HG02678 (cell line): ENCODE data around the gene STK32C.
"Not testable (repeated sequence)": the region's sequence is repeated elsewhere in the genome, so short reads cannot be mapped to it uniquely, and the experiment has no call there.

Experiments
- ATAC-seq: cut with Tn5 transposase; IDR thresholded peaks from one replicate; pipeline ENCODE4 v1.9.1; 2021; ENCODE audit warnings: mild to moderate bottlenecking, moderate library complexity; ENCODE audit not compliant: unreplicated experiment

Gene STK32C

GRCh38 chr10:132338876-132339275 lies 31.1 kb upstream of the STK32C start:
- no peak for ATAC-seq

- not testable (repeated sequence) for ATAC-seq
These were observed 30.1 kb upstream of the STK32C start for GRCh38 chr10:132337854-132338253.

- no peak for ATAC-seq
These were observed 29.2 kb upstream of the STK32C start for GRCh38 chr10:132336919-132337407.

GRCh38 chr10:132336064-132336746 lies 28.5 kb upstream of the STK32C start:
- no peak for ATAC-seq

GRCh38 chr10:132335189-132336063 lies 27.7 kb upstream of the STK32C start:
- ATAC-seq, result peak; percentile 56

GRCh38 chr10:132334631-132335188 lies 27.0 kb upstream of the STK32C start:
- no peak for ATAC-seq

- no peak for ATAC-seq
These were observed 25.6 kb upstream of the STK32C start for GRCh38 chr10:132333386-132333785.

- peak; percentile 30 for ATAC-seq
These were observed 24.6 kb upstream of the STK32C start for GRCh38 chr10:132332433-132332754.

GRCh38 chr10:132331601-132332432 lies 24.1 kb upstream of the STK32C start, which contains the start of gene LRRC27:
Gene LRRC27 (plus strand): TSS chr10:132332193. CDS start chr10:132333525, 1,332 bp downstream.
- peak; percentile 69 for ATAC-seq

- no peak for ATAC-seq
These were observed 22.7 kb upstream of the STK32C start for GRCh38 chr10:132330486-132330833.

GRCh38 chr10:132329565-132330485 lies 22.1 kb upstream of the STK32C start:
- no peak for ATAC-seq

GRCh38 chr10:132328738-132329137 lies 21.0 kb upstream of the STK32C start:
- ATAC-seq, result no peak

- ATAC-seq, result no peak
These were observed 20.4 kb upstream of the STK32C start for GRCh38 chr10:132328106-132328505.

GRCh38 chr10:132326925-132327324 lies 19.2 kb upstream of the STK32C start:
- ATAC-seq, result no peak

- ATAC-seq, result no peak
These were observed 18.7 kb upstream of the STK32C start for GRCh38 chr10:132326344-132326889.

GRCh38 chr10:132324186-132324585 lies 16.4 kb upstream of the STK32C start:
- no peak for ATAC-seq

- no peak for ATAC-seq
These were observed 14.9 kb upstream of the STK32C start for GRCh38 chr10:132322586-132323048.

GRCh38 chr10:132321726-132322125 lies 14.0 kb upstream of the STK32C start:
- ATAC-seq, result no peak
